ENCODE data around the gene S1PR5. TPM values are rescaled to one million over a fixed set of nuclear protein-coding genes. Genes with fewer than 3 reads are reported as not detected.
A peak's percentile ranks its signal among the peaks of the same experiment; 100 is the strongest.

S1PR5 gene
- total RNA-seq, 1 experiment from 2014 or later = 4.4 TPM

DNA sequence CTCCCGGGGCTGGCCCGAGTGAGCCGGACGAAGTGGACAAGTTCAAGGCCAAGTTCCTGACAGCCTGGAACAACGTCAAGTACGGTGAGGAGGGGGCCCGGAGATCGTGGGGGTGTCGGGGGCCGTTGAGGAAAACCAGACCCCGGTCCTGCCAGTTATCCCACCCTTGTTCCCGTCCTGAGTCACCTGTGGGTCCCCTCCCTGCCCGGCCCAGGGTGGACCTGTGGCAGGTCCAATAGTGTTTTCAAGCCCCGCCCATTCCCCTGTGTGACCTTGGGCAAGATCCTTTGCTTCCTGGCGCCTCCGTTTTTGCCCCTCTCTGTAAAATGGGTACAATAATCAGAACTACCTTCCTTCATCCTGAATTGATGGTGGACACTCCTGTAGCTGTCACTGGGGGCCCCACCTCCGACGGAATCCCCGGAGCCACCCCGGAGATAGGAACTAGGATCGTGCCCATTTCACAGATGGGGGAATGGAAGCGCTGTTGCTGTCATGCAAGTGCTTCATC lies 27.1 kb upstream of the S1PR5 start:
- BruUV-seq (replicated peaks) = no TSS peak
- no peak for DNase-seq (ENCODE audit: low read depth, low spot score)
- Histone ChIP-seq H3K27ac (ENCODE audit: low read depth, low read length) (peak overlapping the region; percentile 91), H4K20me1 (ENCODE audit: insufficient read depth) (no peaks in the 10 kb centered on the region), H3K9me2 (ENCODE audit: insufficient read depth) (no peaks in the 10 kb centered on the region), H3K4me1 (ENCODE audit: control insufficient read depth in 1 of 2, insufficient read depth in 2 of 2, low read length in 2 of 2) (peaks cover 10 to 24% of the 10 kb centered on the region in 2 experiments; a peak in 3 of 4 replicates), H3K4me3 (replicated peaks in 1 of 2; ENCODE audit: low read depth in 1 of 2, low read length in 2 of 2) (peak overlapping the region; percentile 92 to 93), H3K36me3 (ENCODE audit: control insufficient read depth in 1 of 2, insufficient read depth in 2 of 2, low read length in 2 of 2) (peaks cover 3% of the 10 kb centered on the region in 2 experiments; a peak in 1 of 4 replicates), H3K27me3 (ENCODE audit: insufficient read depth, low read length) (no peaks in the 10 kb centered on the region), H2AFZ (ENCODE audit: low read depth, low read length, poor library complexity, severe bottlenecking) (no peak overlapping the region), H3K4me2 (ENCODE audit: low read length) (peak overlapping the region; percentile 97), H3K79me2 (ENCODE audit: insufficient read depth, low read length) (peaks cover 24% of the 10 kb centered on the region), H3K9ac (ENCODE audit: low read length) (peak overlapping the region; percentile 92), H3K9me3 (ENCODE audit: control insufficient read depth in 1 of 2, insufficient read depth in 1 of 2, low read depth in 1 of 2, low read length in 2 of 2) (no peaks in the 10 kb centered on the region)
- peak; percentile 44 for ATAC-seq
- POLR2A ChIA-PET = no interaction called here
- RAD21 ChIA-PET (ENCODE audit: low non-redundant PET in 1 of 2, low total read pairs in 2 of 2, uncharacterized antibody in 2 of 2, unreplicated experiment in 2 of 2) = no interaction called here
- CTCF ChIA-PET = no interaction called here
- TF ChIP-seq TCF7L2 (IDR thresholded peaks at IDR 0.05; ENCODE audit: borderline replicate concordance, extremely low read depth, insufficient read depth, insufficient read length) (no peak), ZBTB33 (IDR thresholded peaks at IDR 0.05; ENCODE audit: extremely low read depth, insufficient replicate concordance, low read length) (no peak), CEBPB (IDR thresholded peaks at IDR 0.05; ENCODE audit: low read depth) (no peak), CBX3 (IDR thresholded peaks at IDR 0.05; ENCODE audit: low read depth) (no peak), YY1 (IDR thresholded peaks at IDR 0.05; ENCODE audit: extremely low read depth, insufficient replicate concordance, low read depth, low read length) (no peak), SP1 (IDR thresholded peaks at IDR 0.05; ENCODE audit: low read depth) (no peak), ZFX (IDR thresholded peaks at IDR 0.05) (no peak; the same call in 1 of the 2 replicates), ZNF274 (IDR thresholded peaks at IDR 0.05; ENCODE audit: low read depth, low read length) (no peak), REST (IDR thresholded peaks at IDR 0.05; ENCODE audit: low read depth) (no peak), POLR2A (IDR thresholded peaks at IDR 0.05; ENCODE audit: borderline replicate concordance, extremely low read depth, insufficient read depth, insufficient read length) (no peak)
- TF ChIP-seq, protein P1, sequence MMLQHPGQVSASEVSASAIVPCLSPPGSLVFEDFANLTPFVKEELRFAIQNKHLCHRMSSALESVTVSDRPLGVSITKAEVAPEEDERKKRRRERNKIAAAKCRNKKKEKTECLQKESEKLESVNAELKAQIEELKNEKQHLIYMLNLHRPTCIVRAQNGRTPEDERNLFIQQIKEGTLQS (IDR thresholded peaks at IDR 0.05) = no peak
- intact Hi-C loops (cut with micrococcal nuclease) = loop anchor here (2.0 to 5.0 kb wide), 2 partner anchors 25 to 37 kb away; partner anchors contain the start of gene CDKN2D

All from HCT116 (cell line).